Stimulated activated CD4-positive, alpha-beta T cell treated with anti-CD3 and anti-CD28 coated beads, Interleukin-4, amount 100 ng/mL, for 4 hours (primary cell): Measurements from ENCODE around the gene SYNGR1.
A peak's percentile ranks its signal among the peaks of the same experiment; 100 is the strongest.

Source experiments
- DNase-seq, 2 experiments: peaks; one replicate each; pipeline ENCODE4 v3.0.0-alpha.2; 2020

The SYNGR1 gene

GRCh38 chr22:39349967-39350726 lies at the start of gene SYNGR1:
Gene SYNGR1, plus strand, starts transcription at chr22:39349991. Its CDS starts 20 bp downstream, at chr22:39350011.
- peak in 1 of 2 experiments; percentile 11 for DNase-seq

- DNase-seq = no peak
Measured at GRCh38 chr22:39300186-39300830, 49.5 kb upstream of the SYNGR1 start.

- DNase-seq = no peak
Measured at GRCh38 chr22:39301108-39301507, 48.7 kb upstream of the SYNGR1 start.

- no peak for DNase-seq
Measured at GRCh38 chr22:39301926-39302325, 47.9 kb upstream of the SYNGR1 start.

GRCh38 chr22:39302431-39302960 lies 47.3 kb upstream of the SYNGR1 start:
- DNase-seq = no peak

- no peak for DNase-seq
Measured at GRCh38 chr22:39303358-39303757, 46.4 kb upstream of the SYNGR1 start.

GRCh38 chr22:39303892-39304671 lies 45.7 kb upstream of the SYNGR1 start:
- DNase-seq = no peak

- peak in 1 of 2 experiments; percentile 38 for DNase-seq
Measured at GRCh38 chr22:39306456-39307361, 43.1 kb upstream of the SYNGR1 start.

- DNase-seq = no peak
Measured at GRCh38 chr22:39308614-39309363, 41.0 kb upstream of the SYNGR1 start.

GRCh38 chr22:39309364-39309861 lies 40.4 kb upstream of the SYNGR1 start:
- no peak for DNase-seq

GRCh38 chr22:39309881-39310714 lies 39.7 kb upstream of the SYNGR1 start:
- no peak for DNase-seq

- no peak for DNase-seq
Measured at GRCh38 chr22:39311592-39312400, 38.0 kb upstream of the SYNGR1 start.

- no peak for DNase-seq
Measured at GRCh38 chr22:39312410-39312809, 37.4 kb upstream of the SYNGR1 start.

GRCh38 chr22:39313258-39314001 lies 36.4 kb upstream of the SYNGR1 start:
- DNase-seq = no peak

- DNase-seq = no peak
Measured at GRCh38 chr22:39314251-39314971, 35.4 kb upstream of the SYNGR1 start.

- DNase-seq = no peak
Measured at GRCh38 chr22:39315389-39315788, 34.4 kb upstream of the SYNGR1 start.

GRCh38 chr22:39316440-39317083 lies 33.2 kb upstream of the SYNGR1 start:
- peak; percentile 65 to 75 for DNase-seq
